ENCODE data around the gene CNTF. TPM values are rescaled to one million over a fixed set of nuclear protein-coding genes. Genes with fewer than 3 reads are reported as not detected.

Gene CNTF
- total RNA-seq, 2 donors from 2014 or later = 4.7 to 5.3 TPM

- no peak for ATAC-seq (ENCODE audit: insufficient number of reproducible peaks, low FRiP score, low read depth)
- no peak for TF ChIP-seq CTCF (IDR thresholded peaks at IDR 0.05)
- Histone ChIP-seq H3K27ac (no peak overlapping the region), H3K4me1 (ENCODE audit: control insufficient read depth in 1 of 2, low read depth in 2 of 2) (no peaks in the 10 kb centered on the region), H3K27me3 (replicated peaks; ENCODE audit: insufficient read depth) (no peaks in the 10 kb centered on the region), H3K9me3 (no peaks in the 10 kb centered on the region), H3K36me3 (no peaks in the 10 kb centered on the region), H3K4me3 (no peak overlapping the region)
- no peak for DNase-seq (ENCODE audit: low spot score)
These were observed 18.9 kb downstream of the CNTF start for GRCh38 chr11:58641341-58641740.

DNA sequence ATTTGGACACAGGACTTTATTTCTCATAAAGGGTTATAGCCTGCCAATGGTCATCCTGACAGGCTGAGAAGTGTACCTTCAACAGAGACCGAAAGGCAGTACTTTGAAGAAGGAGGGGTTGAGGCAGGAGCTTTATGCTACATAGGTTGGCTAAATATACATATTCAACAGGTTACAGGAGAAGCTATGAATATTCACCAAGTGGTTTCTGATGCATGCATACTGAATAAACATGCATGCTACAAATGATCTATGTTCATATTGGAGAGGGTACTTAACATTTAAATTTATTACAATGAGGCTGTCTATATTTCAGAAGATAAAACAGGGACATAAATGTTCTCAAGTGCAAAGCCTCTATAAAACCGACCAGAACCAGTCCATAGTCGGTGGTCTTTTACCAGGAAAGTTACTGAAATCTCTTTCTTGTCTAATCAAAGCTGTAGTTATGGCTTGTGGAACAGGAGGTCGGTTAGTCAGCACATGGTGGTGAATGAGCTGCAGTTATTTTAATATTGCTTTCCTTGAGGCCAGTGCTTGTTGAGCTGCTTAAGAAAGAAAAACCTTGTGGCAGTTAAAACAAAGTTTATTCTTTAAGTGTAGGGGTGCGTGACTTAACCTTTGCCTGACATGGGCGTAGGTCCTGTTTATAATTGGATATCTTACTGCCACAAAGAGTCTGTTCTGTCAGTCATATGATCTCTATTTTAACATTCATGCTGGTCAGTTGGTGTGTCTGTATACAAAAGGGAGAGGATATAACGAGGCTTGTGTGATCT is 19.5 kb downstream of the CNTF start:
- DNase-seq (ENCODE audit: low spot score) = no peak
- Histone ChIP-seq H3K4me1 (ENCODE audit: control insufficient read depth in 1 of 2, low read depth in 2 of 2) (no peaks in the 10 kb centered on the region), H3K36me3 (no peaks in the 10 kb centered on the region), H3K4me3 (no peak overlapping the region), H3K27me3 (replicated peaks; ENCODE audit: insufficient read depth) (no peaks in the 10 kb centered on the region), H3K27ac (no peak overlapping the region), H3K9me3 (no peaks in the 10 kb centered on the region)
- TF ChIP-seq CTCF (IDR thresholded peaks at IDR 0.05) = no peak
- no peak for ATAC-seq (ENCODE audit: insufficient number of reproducible peaks, low FRiP score, low read depth)

DNA sequence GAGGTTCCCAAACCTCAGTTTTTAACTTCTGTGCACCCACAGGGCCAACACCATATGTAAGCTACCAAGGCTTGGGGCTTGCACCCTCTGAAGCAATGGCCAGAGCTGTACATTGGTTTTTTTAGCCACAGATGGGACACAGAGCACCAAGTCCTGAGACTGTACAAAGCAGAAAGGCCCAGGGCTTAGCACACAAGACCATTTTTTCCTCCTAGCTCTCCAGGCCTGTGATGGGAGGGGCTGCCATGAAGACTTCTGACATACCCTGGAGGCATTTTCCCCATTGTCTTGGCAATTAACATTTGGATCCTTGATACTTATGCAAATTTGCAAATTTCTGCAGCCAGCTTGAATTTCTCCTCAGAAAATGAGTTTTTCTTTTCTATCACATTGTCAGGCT is 23.4 kb downstream of the CNTF start:
- H3K36me3 ChIP-seq = no peaks in the 10 kb centered on the region
- no peaks in the 10 kb centered on the region for H3K9me3 ChIP-seq
- H3K4me1 ChIP-seq (ENCODE audit: control insufficient read depth in 1 of 2, low read depth in 2 of 2) = peaks cover 0 to 10% of the 10 kb centered on the region in 2 donors
- no peak overlapping the region for H3K4me3 ChIP-seq
- H3K27ac ChIP-seq = no peak overlapping the region
- no peak for TF ChIP-seq CTCF (IDR thresholded peaks at IDR 0.05)
- ATAC-seq (ENCODE audit: insufficient number of reproducible peaks, low FRiP score, low read depth) = no peak
- H3K27me3 ChIP-seq (replicated peaks; ENCODE audit: insufficient read depth) = no peaks in the 10 kb centered on the region
- no peak for DNase-seq (ENCODE audit: low spot score)

GRCh38 chr11:58647141-58647699 is 24.8 kb downstream of the CNTF start:
- H3K27ac ChIP-seq = no peak overlapping the region
- no peaks in the 10 kb centered on the region for H3K36me3 ChIP-seq
- H3K4me1 ChIP-seq (ENCODE audit: control insufficient read depth in 1 of 2, low read depth in 2 of 2) = peaks cover 0 to 10% of the 10 kb centered on the region in 2 donors
- no peaks in the 10 kb centered on the region for H3K27me3 ChIP-seq (replicated peaks; ENCODE audit: insufficient read depth)
- no peak for ATAC-seq (ENCODE audit: insufficient number of reproducible peaks, low FRiP score, low read depth)
- TF ChIP-seq CTCF (IDR thresholded peaks at IDR 0.05) = no peak
- H3K9me3 ChIP-seq = no peaks in the 10 kb centered on the region
- no peak for DNase-seq (ENCODE audit: low spot score)
- no peak overlapping the region for H3K4me3 ChIP-seq

- H3K36me3 ChIP-seq = no peaks in the 10 kb centered on the region
- H3K9me3 ChIP-seq = no peaks in the 10 kb centered on the region
- ATAC-seq (ENCODE audit: insufficient number of reproducible peaks, low FRiP score, low read depth) = no peak
- H3K4me1 ChIP-seq (ENCODE audit: control insufficient read depth in 1 of 2, low read depth in 2 of 2) = peaks cover 0 to 10% of the 10 kb centered on the region in 2 donors
- H3K27ac ChIP-seq = no peak overlapping the region
- no peak for DNase-seq (ENCODE audit: low spot score)
- TF ChIP-seq CTCF (IDR thresholded peaks at IDR 0.05) = no peak
- H3K27me3 ChIP-seq (replicated peaks; ENCODE audit: insufficient read depth) = no peaks in the 10 kb centered on the region
- H3K4me3 ChIP-seq = no peak overlapping the region
These were observed 25.4 kb downstream of the CNTF start for GRCh38 chr11:58647866-58648265.

All from thoracic aorta (tissue), 2 donors.